ENCODE measurements around the gene PHF23. TPM values are rescaled to one million over a fixed set of nuclear protein-coding genes. Genes with fewer than 3 reads are reported as not detected.

The PHF23 gene
- total RNA-seq, 1 experiment from 2014 or later, result 110 TPM

- H2BK12ac ChIP-seq (ENCODE audit: insufficient read length, low read depth, low read length), result no peak overlapping the region
- H2BK5ac ChIP-seq (ENCODE audit: insufficient read length, low read length), result no peak overlapping the region
- Mint-ChIP-seq H3K4me3 (no peak overlapping the region; a peak in 1 of 5 replicates), H3K27ac (peak overlapping the region; percentile 19 to 92 (median 77); a peak in 5 of 7 replicates), H3K27me3 (ENCODE audit: low read depth) (peaks cover 2% of the 10 kb centered on the region), H3K9me3 (no peaks in the 10 kb centered on the region), H3K4me1 (peaks cover 12 to 25% of the 10 kb centered on the region in 2 experiments), H3K36me3 (ENCODE audit: insufficient read depth in 1 of 3, low read depth in 3 of 3) (peaks cover 22 to 67% (median 60%) of the 10 kb centered on the region in 3 experiments)
- H2BK120ac ChIP-seq (ENCODE audit: low read depth, low read length, poor library complexity, severe bottlenecking), result no peak overlapping the region
- H2BK15ac ChIP-seq (ENCODE audit: low read depth, low read length), result no peak overlapping the region
- H3K79me2 ChIP-seq (ENCODE audit: insufficient read depth, low read length), result peaks cover 8% of the 10 kb centered on the region; the same call in 1 of the 2 replicates
- H2BK20ac ChIP-seq (ENCODE audit: low read depth, low read length, poor library complexity, severe bottlenecking), result no peak overlapping the region
- H4K20me1 ChIP-seq (ENCODE audit: control insufficient read depth, insufficient read depth, insufficient read length), result no peaks in the 10 kb centered on the region
- WGBS (ENCODE audit: extremely low coverage, insufficient read length, low lambda C conversion rate), result no CpG with 5 or more reads among the region's 8 CpGs
- H3T11ph ChIP-seq (ENCODE audit: low read length), result no peak overlapping the region
- no peak overlapping the region for H3K23ac ChIP-seq (ENCODE audit: insufficient read length, low read depth, low read length)
- H3K4me2 ChIP-seq (ENCODE audit: insufficient read depth, insufficient read length, low read length), result no peak overlapping the region
- H3K9me3 ChIP-seq (ENCODE audit: control insufficient read depth, low read depth, low read length), result no peaks in the 10 kb centered on the region
- H4K5ac ChIP-seq (ENCODE audit: insufficient read length, low read depth, low read length), result no peak overlapping the region
- H3K4ac ChIP-seq (ENCODE audit: low read depth, low read length), result no peak overlapping the region
- no peak overlapping the region for H4K91ac ChIP-seq (ENCODE audit: insufficient read length, low read depth, low read length)
- no peak for DNase-seq
- H3K14ac ChIP-seq (ENCODE audit: insufficient read depth, low read length), result no peak overlapping the region
- H3K27me3 ChIP-seq (ENCODE audit: insufficient read depth, low read length), result no peaks in the 10 kb centered on the region
- no peak overlapping the region for H3K27ac ChIP-seq (ENCODE audit: insufficient read length, low read depth, low read length)
- no peak for TF ChIP-seq CTCF (conservative IDR thresholded peaks at IDR 0.05)
- no peak overlapping the region for H2AFZ ChIP-seq (ENCODE audit: low read length)
- H4K8ac ChIP-seq (replicated peaks; ENCODE audit: insufficient read length, low read depth, low read length), result no peak overlapping the region
- H3K18ac ChIP-seq (ENCODE audit: insufficient read length, low read depth, low read length), result no peak overlapping the region
- H3K79me1 ChIP-seq (ENCODE audit: insufficient read depth, low read depth, low read length, poor library complexity, severe bottlenecking), result no peaks in the 10 kb centered on the region
- peaks cover 4% of the 10 kb centered on the region; the same call in 1 of the 2 replicates for H3K4me1 ChIP-seq (ENCODE audit: insufficient read depth, low read length)
- peaks cover 12% of the 10 kb centered on the region for H3K23me2 ChIP-seq (ENCODE audit: insufficient read length, low read depth, low read length, poor library complexity, severe bottlenecking)
- no peak overlapping the region for H3K56ac ChIP-seq (ENCODE audit: insufficient read length, low read depth, low read length)
- no peak overlapping the region for H2AK5ac ChIP-seq (ENCODE audit: insufficient read length, low read length)
- H3K9ac ChIP-seq (ENCODE audit: extremely low read depth, insufficient read length, low read length), result no peak overlapping the region
These were observed 17.7 kb upstream of the PHF23 start for GRCh38 chr17:7256766-7257456.
